GM12875 (cell line): ENCODE results near the gene MEIS2.

Experiments used
- H3K4me3 ChIP-seq: one replicate; pipeline ENCODE4 v1.5.1; 2011; ENCODE audit warnings: low read depth, low read length, control low read depth
- TF ChIP-seq, protein P1 (sequence below): IDR thresholded peaks from 2 replicates; pipeline ENCODE4 v1.5.1; 2011; ENCODE audit warnings: low read depth, mild to moderate bottlenecking, control low read depth, inconsistent platforms, low read length, moderate library complexity, borderline replicate concordance; ENCODE audit not compliant: insufficient read depth

Gene MEIS2

DNA sequence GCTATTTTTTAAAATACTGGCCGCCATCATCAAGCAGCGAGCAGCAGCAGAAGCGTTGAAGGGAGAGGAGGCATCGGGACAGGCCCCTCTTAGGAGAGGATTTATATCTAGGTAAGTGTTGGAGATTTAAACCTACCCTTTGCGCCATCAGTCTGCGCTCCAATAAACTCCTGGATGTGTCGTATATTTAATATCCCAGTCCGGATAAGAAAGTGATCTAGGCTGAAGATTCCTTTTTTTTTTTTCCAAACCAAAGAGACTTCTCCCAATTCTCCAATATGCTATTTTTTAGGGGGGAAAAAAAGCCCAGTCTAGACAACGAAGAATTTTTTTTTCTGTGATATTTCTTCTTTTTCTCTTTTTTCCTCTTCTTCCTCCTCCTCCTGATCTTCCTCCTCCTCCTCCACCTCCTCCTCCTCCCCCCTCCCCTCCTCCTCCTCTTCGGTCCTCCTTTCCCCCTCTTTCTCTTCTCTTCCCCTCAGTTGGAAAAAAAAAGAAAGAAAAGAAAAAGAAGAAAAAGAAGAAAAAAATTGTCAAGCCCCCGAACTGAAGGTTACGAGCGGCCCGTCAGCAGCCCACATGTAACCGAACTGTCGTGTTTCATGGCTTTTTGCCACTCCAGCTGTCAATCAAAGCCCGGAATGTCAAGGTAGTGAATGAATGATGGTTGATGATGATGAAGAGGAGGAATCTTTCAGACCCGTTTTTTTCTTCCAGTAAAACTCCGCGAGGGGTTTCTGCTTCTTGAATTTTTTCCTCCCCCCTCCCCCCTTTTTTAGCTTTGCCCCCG is 835 bp downstream of the MEIS2 start:
- TF ChIP-seq, protein P1, sequence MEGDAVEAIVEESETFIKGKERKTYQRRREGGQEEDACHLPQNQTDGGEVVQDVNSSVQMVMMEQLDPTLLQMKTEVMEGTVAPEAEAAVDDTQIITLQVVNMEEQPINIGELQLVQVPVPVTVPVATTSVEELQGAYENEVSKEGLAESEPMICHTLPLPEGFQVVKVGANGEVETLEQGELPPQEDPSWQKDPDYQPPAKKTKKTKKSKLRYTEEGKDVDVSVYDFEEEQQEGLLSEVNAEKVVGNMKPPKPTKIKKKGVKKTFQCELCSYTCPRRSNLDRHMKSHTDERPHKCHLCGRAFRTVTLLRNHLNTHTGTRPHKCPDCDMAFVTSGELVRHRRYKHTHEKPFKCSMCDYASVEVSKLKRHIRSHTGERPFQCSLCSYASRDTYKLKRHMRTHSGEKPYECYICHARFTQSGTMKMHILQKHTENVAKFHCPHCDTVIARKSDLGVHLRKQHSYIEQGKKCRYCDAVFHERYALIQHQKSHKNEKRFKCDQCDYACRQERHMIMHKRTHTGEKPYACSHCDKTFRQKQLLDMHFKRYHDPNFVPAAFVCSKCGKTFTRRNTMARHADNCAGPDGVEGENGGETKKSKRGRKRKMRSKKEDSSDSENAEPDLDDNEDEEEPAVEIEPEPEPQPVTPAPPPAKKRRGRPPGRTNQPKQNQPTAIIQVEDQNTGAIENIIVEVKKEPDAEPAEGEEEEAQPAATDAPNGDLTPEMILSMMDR, result no peak
- H3K4me3 ChIP-seq, result peak overlapping the region; percentile 79

DNA sequence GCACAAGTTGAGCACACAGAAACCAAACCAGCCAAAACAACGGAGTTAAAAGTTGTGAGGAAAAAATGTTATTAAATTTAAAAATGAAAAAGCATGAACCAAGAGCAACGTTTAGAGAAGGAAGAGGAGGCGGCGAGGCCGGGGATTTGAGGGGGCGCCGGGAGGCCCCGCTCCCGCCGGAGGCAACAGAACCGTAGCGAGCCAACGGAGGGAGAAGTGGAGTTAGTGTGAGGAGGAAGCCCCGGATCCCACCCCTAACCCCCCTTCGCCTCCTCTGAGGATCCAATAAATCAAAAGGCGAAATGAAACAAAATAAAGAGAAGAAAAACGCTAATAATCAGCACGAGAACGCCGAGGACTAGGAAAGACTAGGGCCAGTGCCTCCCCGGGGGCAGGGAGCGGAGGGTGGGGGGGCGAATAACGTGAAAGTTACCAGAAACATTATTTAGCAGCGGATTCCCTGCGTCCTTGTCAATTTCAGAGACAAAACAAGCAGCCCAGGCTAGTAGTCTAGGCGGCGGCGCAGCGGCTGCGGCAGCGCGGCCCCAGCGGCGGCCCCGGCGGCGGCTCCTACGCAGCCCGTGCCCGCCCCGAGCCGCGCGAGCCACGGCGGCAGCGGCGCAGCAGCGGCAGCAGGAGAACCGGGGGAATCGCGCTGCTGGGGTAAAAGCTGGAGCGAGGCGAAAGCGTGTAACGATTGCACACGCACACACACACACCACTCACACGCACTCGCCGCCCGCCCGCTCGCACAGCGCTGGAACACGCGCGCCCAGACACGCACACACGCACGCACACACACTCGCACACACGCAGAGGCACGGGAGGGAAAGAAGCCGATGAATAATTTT is 1.7 kb downstream of the MEIS2 start:
- TF ChIP-seq, protein P1, result no peak
- peak overlapping the region; percentile 79 for H3K4me3 ChIP-seq

DNA sequence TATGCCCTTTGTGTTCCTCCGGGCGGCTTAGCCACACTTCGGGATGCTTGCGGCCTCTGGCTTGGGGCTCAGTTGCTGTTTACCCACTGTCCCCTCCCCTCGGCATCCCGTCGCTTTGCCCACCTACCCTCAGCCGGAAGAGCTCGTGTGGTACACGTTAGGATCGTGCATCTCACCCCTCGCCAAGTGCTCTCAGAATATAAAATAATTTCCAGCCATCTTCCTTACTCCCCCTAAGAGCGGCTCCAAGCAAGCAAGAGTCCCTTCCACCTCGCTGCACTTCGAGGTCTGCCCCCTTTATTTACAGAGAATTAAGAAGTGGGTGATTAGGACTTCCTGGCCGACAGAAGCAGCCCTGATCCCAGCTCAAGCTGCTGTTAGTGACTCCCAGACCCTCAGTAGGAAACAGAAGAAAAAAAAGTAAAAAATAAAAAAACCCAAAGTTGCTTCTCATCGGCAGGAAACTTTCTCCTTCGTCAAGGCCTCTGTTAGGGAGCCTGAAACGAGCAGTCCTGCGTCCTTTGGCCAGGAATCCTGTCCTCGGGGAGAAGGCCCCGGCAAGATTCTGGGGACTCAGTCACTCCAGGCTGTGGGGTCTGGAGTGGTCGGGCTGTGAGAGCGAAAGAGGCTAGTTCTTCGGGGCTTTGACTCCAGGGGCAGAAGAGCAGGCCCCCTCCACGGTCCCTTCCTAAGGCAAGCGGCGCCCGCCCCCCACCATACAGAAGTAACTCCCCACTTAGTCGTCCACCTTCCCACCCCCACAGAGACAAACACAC is 3.0 kb downstream of the MEIS2 start:
- TF ChIP-seq, protein P1, result no peak
- peak overlapping the region; percentile 79 for H3K4me3 ChIP-seq

DNA sequence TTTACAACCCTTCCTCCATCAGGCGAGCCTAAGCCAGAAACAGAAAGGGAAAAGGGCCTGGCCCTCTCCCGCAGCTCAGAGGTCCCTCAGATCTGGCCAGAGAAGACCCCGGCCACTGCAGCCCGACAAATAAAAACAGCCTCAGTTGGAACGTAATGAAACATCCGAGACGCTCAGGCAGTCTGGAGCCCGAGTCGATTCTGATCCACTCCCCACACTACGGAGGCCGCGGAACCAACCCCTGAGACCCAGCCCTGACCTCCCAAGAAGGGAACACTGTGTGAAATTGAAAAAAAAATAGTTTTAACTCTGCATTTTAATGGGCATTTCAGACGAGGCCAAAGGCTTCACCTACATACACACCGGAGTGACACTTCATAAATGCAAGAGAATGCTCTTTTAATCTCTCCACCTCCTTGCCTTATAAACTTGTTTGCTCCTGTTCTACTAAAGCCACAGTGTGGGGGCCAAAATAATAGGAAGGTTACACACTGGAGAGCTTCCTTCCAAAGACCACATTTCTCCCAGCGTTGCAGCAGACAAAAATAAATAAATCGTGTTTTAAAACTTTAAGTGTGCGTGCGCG is 3.7 kb downstream of the MEIS2 start:
- H3K4me3 ChIP-seq, result no peak overlapping the region
- TF ChIP-seq, protein P1, result no peak

DNA sequence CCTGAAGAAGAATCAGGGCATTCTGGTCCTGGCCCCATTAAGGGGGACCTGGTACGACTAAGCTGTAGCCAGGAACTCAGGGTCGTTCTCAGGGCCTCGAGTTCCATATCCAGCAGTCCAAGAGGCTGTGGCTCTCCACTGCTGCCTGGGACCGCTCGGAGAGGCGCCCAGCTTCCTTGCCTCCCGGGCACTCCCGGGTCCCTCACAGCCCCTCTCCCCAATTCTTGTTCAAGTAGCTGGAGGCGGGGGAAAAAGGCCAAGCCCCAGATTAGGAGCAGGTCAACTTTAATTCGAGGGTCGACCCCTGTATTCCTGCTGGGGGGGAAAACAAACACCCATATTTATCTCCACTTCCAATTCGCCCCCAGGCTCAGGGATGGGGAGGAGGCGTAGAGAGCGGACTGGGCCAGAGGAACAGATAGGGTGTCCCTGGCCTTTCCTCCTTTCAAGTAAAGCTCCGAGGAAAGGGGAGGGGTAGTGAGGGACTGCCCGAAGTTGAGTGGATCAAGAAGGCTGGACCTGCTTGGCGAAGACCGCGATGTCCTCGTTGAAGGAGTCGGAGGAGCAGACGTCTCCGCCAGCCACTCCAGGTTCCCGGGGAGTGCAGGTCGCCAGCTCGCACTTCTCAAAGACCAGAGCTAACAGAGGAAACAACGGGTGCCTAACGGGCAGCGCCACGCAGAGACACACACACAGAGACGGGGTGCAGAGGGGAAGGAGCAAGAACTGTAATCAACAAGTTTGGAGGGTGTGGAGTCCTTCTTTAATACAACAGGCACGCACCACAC is 4.4 kb downstream of the MEIS2 start:
- H3K4me3 ChIP-seq, result no peak overlapping the region
- TF ChIP-seq, protein P1, result no peak
